Measurements from ENCODE around the gene RALGAPA2.

The RALGAPA2 gene

GRCh38 chr20:20432618-20433286 lies 279.7 kb downstream of the RALGAPA2 start:
- Mint-ChIP-seq H3K4me3 (no peak overlapping the region), H3K27ac (no peak overlapping the region), H3K9me3 (no peaks in the 10 kb centered on the region), H3K27me3 (no peaks in the 10 kb centered on the region), H3K36me3 (ENCODE audit: low read depth) (peaks cover 4% of the 10 kb centered on the region), H3K4me1 (peaks cover 9% of the 10 kb centered on the region)
- DNase-seq = no peak
- ATAC-seq = no peak

DNA sequence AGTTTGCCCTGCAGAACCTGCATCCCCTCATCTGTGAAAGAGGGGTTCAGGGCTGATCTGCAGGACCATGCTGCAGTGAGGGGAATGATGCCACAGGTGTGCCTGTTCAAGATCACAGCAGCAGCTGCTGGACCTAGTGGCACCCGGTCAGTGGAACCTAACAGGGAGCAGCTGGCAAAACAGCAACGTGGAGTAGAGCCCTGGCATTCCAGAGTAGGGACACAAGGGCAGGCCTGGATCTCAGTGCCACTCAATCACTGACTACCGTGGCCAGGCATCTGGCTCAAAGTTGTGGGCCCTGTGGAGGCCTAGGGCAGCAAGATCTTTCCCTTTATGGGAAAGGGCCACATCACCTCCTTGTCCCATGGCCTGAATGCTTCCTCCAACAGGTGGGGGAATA lies 282.4 kb downstream of the RALGAPA2 start:
- Mint-ChIP-seq H3K27me3 (no peaks in the 10 kb centered on the region), H3K27ac (no peak overlapping the region), H3K4me3 (no peak overlapping the region), H3K9me3 (no peaks in the 10 kb centered on the region), H3K36me3 (ENCODE audit: low read depth) (no peaks in the 10 kb centered on the region), H3K4me1 (peaks cover 34% of the 10 kb centered on the region)
- ATAC-seq = no peak
- no peak for DNase-seq

- Mint-ChIP-seq H3K27ac (no peak overlapping the region), H3K36me3 (ENCODE audit: low read depth) (no peaks in the 10 kb centered on the region), H3K9me3 (no peaks in the 10 kb centered on the region), H3K4me1 (peaks cover 40% of the 10 kb centered on the region), H3K4me3 (no peak overlapping the region), H3K27me3 (no peaks in the 10 kb centered on the region)
- no peak for DNase-seq
- no peak for ATAC-seq
Measured at GRCh38 chr20:20428067-20428466, 284.4 kb downstream of the RALGAPA2 start.

DNA sequence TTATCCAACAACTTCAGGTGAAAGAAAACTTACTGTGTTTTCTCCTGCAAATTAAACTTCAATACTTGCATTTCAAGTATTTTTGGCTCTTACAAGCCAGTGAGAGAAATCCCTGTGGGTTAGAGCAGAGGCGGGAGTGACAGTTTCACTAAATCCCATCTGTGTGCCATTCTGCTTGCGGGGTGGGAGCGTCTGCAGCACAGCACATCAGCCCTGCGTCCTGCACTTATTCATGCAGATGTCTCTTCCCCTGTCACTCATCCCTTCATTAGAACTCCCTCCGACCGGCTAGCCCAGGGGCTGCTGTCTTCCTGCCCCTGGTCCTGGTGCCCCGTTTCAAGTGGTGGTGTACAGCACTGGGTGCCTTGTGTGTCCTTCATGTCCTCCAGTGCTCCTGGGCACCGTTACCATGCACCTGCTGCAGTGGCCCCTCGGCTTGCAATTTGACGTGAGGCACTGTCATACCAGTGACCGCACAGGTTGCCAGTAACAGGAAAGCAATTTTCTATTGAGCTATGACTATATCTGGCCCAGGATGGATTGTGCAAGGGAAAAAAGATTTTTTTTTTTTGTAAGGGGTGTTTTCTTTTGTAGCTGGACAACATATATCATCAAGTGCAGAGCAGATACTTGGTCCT lies 285.1 kb downstream of the RALGAPA2 start:
- Mint-ChIP-seq H3K4me1 (peaks cover 43% of the 10 kb centered on the region), H3K4me3 (no peak overlapping the region), H3K27ac (no peak overlapping the region), H3K9me3 (no peaks in the 10 kb centered on the region), H3K27me3 (no peaks in the 10 kb centered on the region), H3K36me3 (ENCODE audit: low read depth) (no peaks in the 10 kb centered on the region)
- ATAC-seq = no peak
- DNase-seq = no peak

DNA sequence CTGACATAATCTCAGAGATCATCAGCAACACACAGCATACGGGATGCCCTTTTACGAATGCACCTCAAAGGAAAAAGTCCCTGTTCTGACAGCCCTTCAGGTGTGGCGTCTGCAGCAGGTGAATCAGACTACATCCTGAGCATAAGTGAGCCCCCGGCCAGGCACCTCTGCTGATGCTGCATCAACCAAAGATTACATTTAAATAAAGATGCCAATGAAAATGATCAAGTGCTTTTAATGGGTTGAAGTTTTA lies 285.9 kb downstream of the RALGAPA2 start:
- H3K4me3 Mint-ChIP-seq = no peak overlapping the region

DNA sequence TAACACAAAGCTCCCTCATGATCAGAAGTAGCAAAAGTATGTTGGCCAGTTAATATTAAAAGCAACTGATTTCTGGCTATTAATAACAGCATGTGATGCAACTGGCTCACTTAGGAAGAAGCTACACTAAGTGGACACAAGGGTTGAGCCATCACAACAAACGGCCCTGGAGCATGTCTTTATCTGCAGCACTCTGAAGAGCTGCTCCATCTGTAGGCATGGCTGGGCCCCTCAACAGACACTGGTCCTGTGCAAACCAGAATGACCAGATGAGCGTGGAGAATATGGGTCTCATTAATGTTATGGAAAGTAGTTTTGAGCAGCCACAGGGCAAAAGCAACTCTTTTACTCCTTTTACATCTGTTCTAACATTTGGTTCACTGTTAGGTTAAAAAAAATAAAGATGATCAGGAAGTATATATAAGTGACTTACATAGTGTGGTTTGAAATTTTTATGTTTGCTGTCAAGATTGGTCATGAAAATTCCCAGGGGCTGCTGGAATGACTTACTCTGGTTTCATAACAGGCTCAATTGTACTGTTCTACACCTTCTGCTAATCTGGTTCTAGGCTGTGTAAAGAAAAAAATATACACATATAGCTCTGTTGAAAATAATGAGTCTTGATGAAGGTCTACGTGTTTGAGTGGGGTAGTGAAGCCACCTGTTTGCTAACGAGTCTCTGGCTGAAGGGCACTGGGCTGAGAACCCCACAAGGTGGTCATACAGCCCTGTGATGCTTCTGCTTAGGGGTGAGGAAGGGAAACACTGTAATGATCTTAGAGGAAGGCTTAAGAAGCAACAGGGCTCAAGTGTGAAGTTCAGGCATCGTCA lies 286.4 kb downstream of the RALGAPA2 start:
- H3K4me1 Mint-ChIP-seq = peaks cover 43% of the 10 kb centered on the region
- peak overlapping the region; percentile 16 for H3K4me3 Mint-ChIP-seq
- peak; percentile 57 for ATAC-seq
- peaks cover 2% of the 10 kb centered on the region for H3K36me3 Mint-ChIP-seq (ENCODE audit: low read depth)
- H3K27me3 Mint-ChIP-seq = no peaks in the 10 kb centered on the region
- H3K27ac Mint-ChIP-seq = peak overlapping the region; percentile 80
- no peaks in the 10 kb centered on the region for H3K9me3 Mint-ChIP-seq
- DNase-seq = no peak

More for the DNA sequence above, 285.9 kb downstream of the RALGAPA2 start:
- H3K27ac Mint-ChIP-seq = peak overlapping the region; percentile 80
- no peak for DNase-seq
- no peak for ATAC-seq
- H3K36me3 Mint-ChIP-seq (ENCODE audit: low read depth) = no peaks in the 10 kb centered on the region
- peaks cover 43% of the 10 kb centered on the region for H3K4me1 Mint-ChIP-seq
- H3K9me3 Mint-ChIP-seq = no peaks in the 10 kb centered on the region
- no peaks in the 10 kb centered on the region for H3K27me3 Mint-ChIP-seq

DNA sequence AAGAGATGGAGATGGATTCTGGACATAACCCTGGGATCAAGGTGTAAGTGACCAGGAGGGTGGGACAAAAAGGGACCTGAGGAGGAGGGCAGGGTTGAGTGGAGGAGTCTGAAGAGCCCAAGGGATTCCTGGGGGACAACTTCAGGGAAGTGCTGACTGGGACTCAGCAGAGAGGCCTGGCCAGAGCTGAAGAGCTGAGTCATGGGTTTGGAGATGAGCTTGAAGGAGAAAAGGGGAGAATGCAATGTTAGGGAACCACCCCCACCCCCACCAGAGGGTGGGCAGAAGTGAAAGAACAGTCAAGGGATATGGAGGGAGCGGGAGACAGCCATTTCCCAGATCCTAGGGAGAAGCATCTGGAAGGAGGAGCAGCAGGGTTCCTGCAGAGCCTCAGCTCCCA lies 289.3 kb downstream of the RALGAPA2 start:
- ATAC-seq = no peak
- H3K4me3 Mint-ChIP-seq = no peak overlapping the region
- no peak for DNase-seq
- peaks cover 8% of the 10 kb centered on the region for H3K36me3 Mint-ChIP-seq (ENCODE audit: low read depth)
- H3K4me1 Mint-ChIP-seq = peaks cover 41% of the 10 kb centered on the region
- H3K27me3 Mint-ChIP-seq = no peaks in the 10 kb centered on the region
- H3K9me3 Mint-ChIP-seq = no peaks in the 10 kb centered on the region
- H3K27ac Mint-ChIP-seq = no peak overlapping the region

DNA sequence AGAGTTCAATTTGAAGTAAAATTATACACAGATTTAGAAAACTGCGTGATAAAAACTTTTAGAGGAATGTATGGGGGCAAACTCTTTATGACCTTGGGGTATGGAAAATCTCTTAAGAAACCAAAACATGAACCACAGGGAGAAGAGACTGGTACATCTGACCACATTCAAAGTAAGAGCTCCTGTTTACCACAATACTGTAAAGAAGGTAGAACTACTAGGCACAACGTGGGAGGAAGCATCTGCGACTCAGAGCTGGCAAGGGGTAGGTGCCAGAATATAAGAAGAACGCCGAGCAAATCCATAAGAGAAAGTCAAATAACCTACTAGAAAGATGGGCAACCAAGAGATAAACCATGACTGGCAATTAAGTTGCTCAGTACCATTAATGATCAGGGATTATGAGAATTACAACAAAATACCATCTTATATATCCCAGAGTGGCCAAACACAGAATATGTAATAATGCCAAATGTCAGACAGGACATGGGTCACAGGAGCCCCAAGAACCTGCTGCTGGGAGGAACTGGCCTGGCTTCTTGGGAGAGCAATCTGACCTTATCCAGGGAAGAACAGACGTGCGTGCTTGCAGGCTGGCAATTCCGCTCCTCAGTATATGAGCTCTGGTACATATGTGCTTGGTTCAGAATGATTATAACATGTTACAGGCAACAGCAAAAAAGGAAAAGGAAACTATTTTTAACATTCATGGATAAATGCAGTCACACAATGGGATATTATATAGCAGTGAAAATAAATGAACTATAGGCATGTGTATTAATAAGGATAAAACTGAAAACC lies 294.4 kb downstream of the RALGAPA2 start:
- DNase-seq (no peak), ATAC-seq (no peak)
- H3K27ac Mint-ChIP-seq = peak overlapping the region; percentile 58
- H3K27me3 Mint-ChIP-seq = no peaks in the 10 kb centered on the region
- H3K4me3 Mint-ChIP-seq = no peak overlapping the region
- H3K36me3 Mint-ChIP-seq (ENCODE audit: low read depth) = peaks cover 12% of the 10 kb centered on the region
- H3K9me3 Mint-ChIP-seq = no peaks in the 10 kb centered on the region
- peaks cover 42% of the 10 kb centered on the region for H3K4me1 Mint-ChIP-seq

DNA sequence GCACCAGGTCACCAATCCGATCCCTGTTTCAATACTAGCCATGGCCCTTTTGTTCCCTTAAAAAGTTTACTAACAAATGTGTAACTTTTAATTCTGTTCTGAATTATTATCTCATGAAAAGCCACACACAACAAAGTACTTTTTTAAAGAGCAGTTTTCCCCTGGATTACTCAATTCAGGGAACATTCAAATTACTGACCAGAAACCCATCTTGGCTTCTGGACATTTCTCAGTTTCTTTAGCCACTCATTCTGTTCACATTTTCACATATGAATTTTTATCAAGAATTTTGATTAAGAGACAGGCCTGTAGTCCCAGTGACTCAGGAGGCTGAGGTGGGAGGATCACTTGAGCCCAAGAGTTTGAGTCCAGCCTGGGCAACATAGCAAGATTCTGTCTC lies 297.1 kb downstream of the RALGAPA2 start:
- Mint-ChIP-seq H3K27ac (peak overlapping the region; percentile 88), H3K27me3 (no peaks in the 10 kb centered on the region), H3K9me3 (no peaks in the 10 kb centered on the region), H3K4me3 (no peak overlapping the region), H3K4me1 (peaks cover 56% of the 10 kb centered on the region), H3K36me3 (ENCODE audit: low read depth) (peaks cover 14% of the 10 kb centered on the region)
- ATAC-seq (no peak), DNase-seq (no peak)

- H3K36me3 Mint-ChIP-seq (ENCODE audit: low read depth) = peaks cover 14% of the 10 kb centered on the region
- H3K27ac Mint-ChIP-seq = peak overlapping the region; percentile 88
- no peak overlapping the region for H3K4me3 Mint-ChIP-seq
- no peak for ATAC-seq
- no peak for DNase-seq
- peaks cover 56% of the 10 kb centered on the region for H3K4me1 Mint-ChIP-seq
- H3K9me3 Mint-ChIP-seq = no peaks in the 10 kb centered on the region
- no peaks in the 10 kb centered on the region for H3K27me3 Mint-ChIP-seq
Measured at GRCh38 chr20:20414640-20415220, 297.7 kb downstream of the RALGAPA2 start.

- no peak overlapping the region for H3K4me3 Mint-ChIP-seq
- ATAC-seq = no peak
- H3K9me3 Mint-ChIP-seq = no peaks in the 10 kb centered on the region
- peaks cover 15% of the 10 kb centered on the region for H3K36me3 Mint-ChIP-seq (ENCODE audit: low read depth)
- peaks cover 57% of the 10 kb centered on the region for H3K4me1 Mint-ChIP-seq
- no peak for DNase-seq
- H3K27me3 Mint-ChIP-seq = no peaks in the 10 kb centered on the region
- H3K27ac Mint-ChIP-seq = peak overlapping the region; percentile 88
Measured at GRCh38 chr20:20413810-20414281, 298.6 kb downstream of the RALGAPA2 start.

DNA sequence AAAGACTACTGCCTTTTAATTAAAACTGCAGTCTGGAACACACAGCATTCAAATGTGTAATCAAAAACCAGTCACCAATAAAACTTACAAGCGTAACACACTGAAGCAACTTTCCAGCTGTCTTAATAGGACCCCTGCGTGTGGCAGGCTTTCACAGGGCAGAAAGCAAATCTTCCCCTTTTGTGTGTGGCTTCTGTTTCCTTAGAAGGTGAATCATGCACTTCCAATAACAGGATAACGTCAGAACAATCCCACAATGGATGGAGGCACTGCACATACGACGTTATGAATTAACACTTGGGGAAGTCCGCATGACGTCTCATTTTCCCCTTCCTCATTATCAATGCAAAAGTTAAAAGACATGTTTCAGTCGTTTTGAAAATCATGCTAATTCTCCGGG lies 299.7 kb downstream of the RALGAPA2 start:
- ATAC-seq (peak; percentile 87), DNase-seq (peak; percentile 33)
- H3K27ac Mint-ChIP-seq = peak overlapping the region; percentile 88
- H3K4me1 Mint-ChIP-seq = peaks cover 50% of the 10 kb centered on the region
- H3K9me3 Mint-ChIP-seq = no peaks in the 10 kb centered on the region
- peaks cover 10% of the 10 kb centered on the region for H3K36me3 Mint-ChIP-seq (ENCODE audit: low read depth)
- no peaks in the 10 kb centered on the region for H3K27me3 Mint-ChIP-seq
- peak overlapping the region; percentile 67 for H3K4me3 Mint-ChIP-seq

DNA sequence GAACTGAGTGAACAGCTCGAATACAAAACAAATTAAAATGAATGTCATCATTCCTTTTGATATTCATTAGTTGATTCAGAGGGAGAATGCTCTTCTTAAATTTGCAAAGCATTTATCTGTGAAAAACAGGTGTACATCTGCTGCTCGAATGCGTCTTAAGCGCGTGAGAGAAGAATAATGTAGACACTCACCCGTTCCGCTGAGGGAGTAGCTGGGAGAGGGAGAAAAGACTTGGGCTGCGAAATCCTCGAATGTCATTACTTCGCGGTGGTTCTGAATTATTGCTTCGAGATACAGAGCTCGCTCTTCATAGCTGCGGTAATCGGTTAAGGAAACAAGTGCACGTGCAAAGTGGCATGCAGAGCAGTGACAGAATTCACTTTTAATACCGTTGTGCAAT lies 300.6 kb downstream of the RALGAPA2 start:
- ATAC-seq = no peak
- Mint-ChIP-seq H3K4me3 (peak overlapping the region; percentile 67), H3K27ac (peak overlapping the region; percentile 88), H3K27me3 (no peaks in the 10 kb centered on the region), H3K36me3 (ENCODE audit: low read depth) (peaks cover 10% of the 10 kb centered on the region), H3K4me1 (peaks cover 42% of the 10 kb centered on the region), H3K9me3 (no peaks in the 10 kb centered on the region)
- DNase-seq = no peak

- ATAC-seq (no peak), DNase-seq (no peak)
- peaks cover 10% of the 10 kb centered on the region for H3K36me3 Mint-ChIP-seq (ENCODE audit: low read depth)
- peak overlapping the region; percentile 67 for H3K4me3 Mint-ChIP-seq
- H3K27ac Mint-ChIP-seq = peak overlapping the region; percentile 88
- no peaks in the 10 kb centered on the region for H3K27me3 Mint-ChIP-seq
- peaks cover 42% of the 10 kb centered on the region for H3K4me1 Mint-ChIP-seq
- no peaks in the 10 kb centered on the region for H3K9me3 Mint-ChIP-seq
Measured at GRCh38 chr20:20411402-20411801, 301.0 kb downstream of the RALGAPA2 start.
